ENCODE data around the gene EPB41L4A.

DNA sequence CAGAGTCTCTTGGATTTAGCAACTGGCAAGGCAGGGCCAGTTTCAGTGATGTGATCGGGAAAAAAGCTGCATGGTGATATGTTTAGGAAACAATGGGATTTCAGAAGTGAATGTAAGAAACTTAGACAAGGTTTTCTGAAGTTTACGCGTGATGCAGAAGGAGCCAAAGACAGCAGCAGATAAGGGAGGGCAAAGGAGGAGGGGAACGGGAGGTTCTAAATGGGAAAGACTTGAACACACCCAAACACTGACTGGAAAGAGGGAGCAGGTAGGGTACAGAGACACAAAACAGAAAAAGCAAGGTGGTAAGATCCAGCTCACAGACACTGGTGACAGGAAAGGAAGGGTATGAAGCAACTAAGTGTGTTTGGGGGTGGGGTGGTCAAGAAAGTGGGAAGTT, 115.4 kb downstream of the EPB41L4A start:
- TF ChIP-seq, protein P1, sequence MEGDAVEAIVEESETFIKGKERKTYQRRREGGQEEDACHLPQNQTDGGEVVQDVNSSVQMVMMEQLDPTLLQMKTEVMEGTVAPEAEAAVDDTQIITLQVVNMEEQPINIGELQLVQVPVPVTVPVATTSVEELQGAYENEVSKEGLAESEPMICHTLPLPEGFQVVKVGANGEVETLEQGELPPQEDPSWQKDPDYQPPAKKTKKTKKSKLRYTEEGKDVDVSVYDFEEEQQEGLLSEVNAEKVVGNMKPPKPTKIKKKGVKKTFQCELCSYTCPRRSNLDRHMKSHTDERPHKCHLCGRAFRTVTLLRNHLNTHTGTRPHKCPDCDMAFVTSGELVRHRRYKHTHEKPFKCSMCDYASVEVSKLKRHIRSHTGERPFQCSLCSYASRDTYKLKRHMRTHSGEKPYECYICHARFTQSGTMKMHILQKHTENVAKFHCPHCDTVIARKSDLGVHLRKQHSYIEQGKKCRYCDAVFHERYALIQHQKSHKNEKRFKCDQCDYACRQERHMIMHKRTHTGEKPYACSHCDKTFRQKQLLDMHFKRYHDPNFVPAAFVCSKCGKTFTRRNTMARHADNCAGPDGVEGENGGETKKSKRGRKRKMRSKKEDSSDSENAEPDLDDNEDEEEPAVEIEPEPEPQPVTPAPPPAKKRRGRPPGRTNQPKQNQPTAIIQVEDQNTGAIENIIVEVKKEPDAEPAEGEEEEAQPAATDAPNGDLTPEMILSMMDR (conservative IDR thresholded peaks at IDR 0.05): no peak
- no peak for TF ChIP-seq ZFX (IDR thresholded peaks at IDR 0.05)

Measured in C4-2B (cell line).